Activated naive CD8-positive, alpha-beta T cell treated with anti-CD3 and anti-CD28 coated beads, Interleukin-2, amount 10 ng/mL, durations not matched to agents 7 days and 5 days (primary cell): ENCODE data around the gene RPSA. TPM values are rescaled to one million over a fixed set of nuclear protein-coding genes. Genes with fewer than 3 reads are reported as not detected.
"Not testable (repeated sequence)": the region's sequence is repeated elsewhere in the genome, so short reads cannot be mapped to it uniquely, and the experiment has no call there.

ENCODE experiments used
- ATAC-seq: fragments of 150-1000 bp; cut with Tn5 transposase; one replicate; pipeline ENCODE4 v1.10.0; 2021; ENCODE audit warnings: low read depth, moderate library complexity
- POLR2A ChIA-PET: fragments of 350-600 bp; sonication (Branson Sonifier 250); formaldehyde crosslinking; loops from one replicate; lab custom pipeline; 2021; ENCODE audit warnings: antibody characterized with exemption; lab: Charles Lee
- DNase-seq: peaks from one replicate; pipeline ENCODE4 v3.0.0; 2021
- H3K27ac Mint-ChIP-seq: one replicate; pipeline ENCODE4 v1.8.0; 2022; ENCODE audit warnings: mild to moderate bottlenecking, mixed read lengths
- H3K27me3 Mint-ChIP-seq: one replicate; pipeline ENCODE4 v1.8.0; 2022; ENCODE audit warnings: mild to moderate bottlenecking, moderate library complexity, mixed read lengths
- H3K36me3 Mint-ChIP-seq: one replicate; pipeline ENCODE4 v1.8.0; 2021; ENCODE audit warnings: mild to moderate bottlenecking, mixed read lengths
- H3K4me1 Mint-ChIP-seq: one replicate; pipeline ENCODE4 v1.8.0; 2021; ENCODE audit warnings: mixed read lengths
- H3K4me3 Mint-ChIP-seq: one replicate; pipeline ENCODE4 v1.8.0; 2022; ENCODE audit warnings: mild to moderate bottlenecking, moderate library complexity, mixed read lengths
- H3K9me3 Mint-ChIP-seq: one replicate; pipeline ENCODE4 v1.8.0; 2021; ENCODE audit warnings: mixed read lengths
- total RNA-seq, 2 experiments: library from RNA; stranded (reverse); gene quantifications; one replicate each; pipeline ENCODE4 v1.2.3, GENCODE V29; 2021

RPSA gene
- 1,000 to 10,000 TPM; 1,282 to 1,296 TPM for total RNA-seq

GRCh38 chr3:39406368-39407258 lies at the start of gene RPSA:
RPSA (plus strand) TSS chr3:39406720; CDS start chr3:39407654, 934 bp downstream.
- H3K4me3 Mint-ChIP-seq, result peak within 1 kb of the TSS; percentile 96
- peak within 1 kb of the TSS; percentile 92 for H3K27ac Mint-ChIP-seq
- ATAC-seq (peak; percentile 93), DNase-seq (peak; percentile 90)
- POLR2A ChIA-PET, result interaction anchor here (0.6 to 5.9 kb wide), 19 partner anchors 8 to 299 kb away, joined by 3 to 42 read pairs (median 4); partner anchors contain the start of genes GORASP1 and TTC21A
- no peaks in the 10 kb centered on the region for H3K27me3 Mint-ChIP-seq
- peaks cover 31% of the 10 kb centered on the region for H3K36me3 Mint-ChIP-seq
- no peaks in the 10 kb centered on the region for H3K9me3 Mint-ChIP-seq
- H3K4me1 Mint-ChIP-seq, result peaks cover 48% of the 10 kb centered on the region

GRCh38 chr3:39358333-39358732 lies 48.2 kb upstream of the RPSA start:
- H3K27me3 Mint-ChIP-seq, result peaks cover 6% of the 10 kb centered on the region
- H3K36me3 Mint-ChIP-seq, result peaks cover 9% of the 10 kb centered on the region
- H3K4me3 Mint-ChIP-seq, result no peak overlapping the region
- DNase-seq (no peak), ATAC-seq (no peak)
- POLR2A ChIA-PET, result interaction anchor here (0.7 to 0.9 kb wide), 3 partner anchors 10 to 724 kb away, joined by 3 to 5 read pairs (median 3); no protein-coding TSS in a partner anchor
- H3K9me3 Mint-ChIP-seq, result peaks cover 1% of the 10 kb centered on the region
- H3K4me1 Mint-ChIP-seq, result peaks cover 40% of the 10 kb centered on the region
- H3K27ac Mint-ChIP-seq, result no peak overlapping the region

- Mint-ChIP-seq H3K27me3 (peaks cover 10% of the 10 kb centered on the region), H3K9me3 (peaks cover 1% of the 10 kb centered on the region), H3K27ac (peak overlapping the region; percentile 77), H3K4me3 (peak overlapping the region; percentile 59), H3K36me3 (peaks cover 8% of the 10 kb centered on the region), H3K4me1 (peaks cover 37% of the 10 kb centered on the region)
- ATAC-seq (peak; percentile 91), DNase-seq (peak; percentile 57)
- POLR2A ChIA-PET, result interaction anchor here (1.0 to 1.4 kb wide), 3 partner anchors 15 to 45 kb away, joined by 3 to 6 read pairs (median 3); partner anchors contain the start of gene RPSA
Measured at GRCh38 chr3:39361252-39361927, 45.1 kb upstream of the RPSA start.

- H3K4me3 Mint-ChIP-seq, result no peak overlapping the region
- POLR2A ChIA-PET, result no interaction called here
- peaks cover 8% of the 10 kb centered on the region for H3K36me3 Mint-ChIP-seq
- H3K9me3 Mint-ChIP-seq, result peaks cover 1% of the 10 kb centered on the region
- ATAC-seq (no peak), DNase-seq (no peak)
- H3K4me1 Mint-ChIP-seq, result peaks cover 37% of the 10 kb centered on the region
- peaks cover 10% of the 10 kb centered on the region for H3K27me3 Mint-ChIP-seq
- H3K27ac Mint-ChIP-seq, result peak overlapping the region; percentile 77
Measured at GRCh38 chr3:39362192-39362591, 44.3 kb upstream of the RPSA start.

- Mint-ChIP-seq H3K27me3 (peaks cover 10% of the 10 kb centered on the region), H3K27ac (no peak overlapping the region), H3K4me3 (no peak overlapping the region), H3K9me3 (peaks cover 1% of the 10 kb centered on the region), H3K4me1 (peaks cover 32% of the 10 kb centered on the region), H3K36me3 (peaks cover 8% of the 10 kb centered on the region)
- no peak for DNase-seq
- no peak for ATAC-seq
- POLR2A ChIA-PET, result no interaction called here
Measured at GRCh38 chr3:39362812-39363211, 43.7 kb upstream of the RPSA start.

GRCh38 chr3:39370450-39370849 lies 36.1 kb upstream of the RPSA start:
- H3K9me3 Mint-ChIP-seq, H3K27ac Mint-ChIP-seq, H3K36me3 Mint-ChIP-seq, POLR2A ChIA-PET, H3K4me1 Mint-ChIP-seq, ATAC-seq, H3K4me3 Mint-ChIP-seq, DNase-seq: not testable (repeated sequence)
- H3K27me3 Mint-ChIP-seq, result peaks cover 14% of the 10 kb centered on the region

- no peak overlapping the region for H3K27ac Mint-ChIP-seq
- peaks cover 4% of the 10 kb centered on the region for H3K9me3 Mint-ChIP-seq
- peaks cover 14% of the 10 kb centered on the region for H3K27me3 Mint-ChIP-seq
- no peak for ATAC-seq
- DNase-seq, result no peak
- H3K4me3 Mint-ChIP-seq, result no peak overlapping the region
- H3K36me3 Mint-ChIP-seq, result peaks cover 3% of the 10 kb centered on the region
- no peaks in the 10 kb centered on the region for H3K4me1 Mint-ChIP-seq
- POLR2A ChIA-PET, result no interaction called here
Measured at GRCh38 chr3:39372833-39373232, 33.7 kb upstream of the RPSA start.

GRCh38 chr3:39376959-39377634 lies 29.4 kb upstream of the RPSA start:
- Mint-ChIP-seq H3K27me3 (peaks cover 3% of the 10 kb centered on the region), H3K27ac (no peak overlapping the region), H3K9me3 (no peaks in the 10 kb centered on the region), H3K4me3 (no peak overlapping the region), H3K36me3 (peaks cover 3% of the 10 kb centered on the region), H3K4me1 (peaks cover 5% of the 10 kb centered on the region)
- POLR2A ChIA-PET, result interaction anchor here (0.9 to 1.3 kb wide), 2 partner anchors 30 to 84 kb away, joined by 3 read pairs; no protein-coding TSS in a partner anchor
- ATAC-seq (no peak), DNase-seq (no peak)

GRCh38 chr3:39378088-39378487 lies 28.4 kb upstream of the RPSA start:
- no peak overlapping the region for H3K4me3 Mint-ChIP-seq
- ATAC-seq, result peak; percentile 84
- no peak for DNase-seq
- H3K27ac Mint-ChIP-seq, result no peak overlapping the region
- POLR2A ChIA-PET, result interaction anchor here (1.3 kb wide), 1 partner anchor 29 kb away, joined by 3 read pairs; no protein-coding TSS in a partner anchor
- peaks cover 3% of the 10 kb centered on the region for H3K27me3 Mint-ChIP-seq
- peaks cover 8% of the 10 kb centered on the region for H3K4me1 Mint-ChIP-seq
- no peaks in the 10 kb centered on the region for H3K9me3 Mint-ChIP-seq
- no peaks in the 10 kb centered on the region for H3K36me3 Mint-ChIP-seq

GRCh38 chr3:39378957-39379777 lies 27.4 kb upstream of the RPSA start:
- peaks cover 10% of the 10 kb centered on the region for H3K4me1 Mint-ChIP-seq
- no peak overlapping the region for H3K4me3 Mint-ChIP-seq
- POLR2A ChIA-PET, result no interaction called here
- no peak for DNase-seq
- H3K27me3 Mint-ChIP-seq, result no peaks in the 10 kb centered on the region
- no peak for ATAC-seq
- no peaks in the 10 kb centered on the region for H3K36me3 Mint-ChIP-seq
- no peaks in the 10 kb centered on the region for H3K9me3 Mint-ChIP-seq
- H3K27ac Mint-ChIP-seq, result no peak overlapping the region

- POLR2A ChIA-PET, result no interaction called here
- Mint-ChIP-seq H3K27me3 (no peaks in the 10 kb centered on the region), H3K36me3 (no peaks in the 10 kb centered on the region), H3K4me3 (no peak overlapping the region), H3K27ac (no peak overlapping the region), H3K4me1 (peaks cover 12% of the 10 kb centered on the region), H3K9me3 (no peaks in the 10 kb centered on the region)
- no peak for DNase-seq
- ATAC-seq, result no peak
Measured at GRCh38 chr3:39379778-39380155, 26.8 kb upstream of the RPSA start.

GRCh38 chr3:39381432-39381831 lies 25.1 kb upstream of the RPSA start:
- no peak for ATAC-seq
- Mint-ChIP-seq H3K4me3 (no peak overlapping the region), H3K27me3 (no peaks in the 10 kb centered on the region), H3K36me3 (peaks cover 2% of the 10 kb centered on the region), H3K9me3 (no peaks in the 10 kb centered on the region), H3K4me1 (peaks cover 23% of the 10 kb centered on the region), H3K27ac (no peak overlapping the region)
- DNase-seq, result no peak
- POLR2A ChIA-PET, result interaction anchor here (0.6 kb wide), 1 partner anchor 105 kb away, joined by 3 read pairs; no protein-coding TSS in a partner anchor
